HEK293 (cell line): ENCODE measurements around the gene MRPL34.

ENCODE experiments used
- CTCF ChIP-seq: fragments of 450-650 bp; formaldehyde crosslinking; IDR thresholded peaks from 2 replicates; pipeline ENCODE4 v1.5.1; 2016; ENCODE audit warnings: missing biosample characterization, missing genetic modification characterization
- TCF7L2 ChIP-seq: IDR thresholded peaks from 2 replicates; pipeline ENCODE4 v1.6.1; 2011; ENCODE audit warnings: low read depth, mild to moderate bottlenecking, inconsistent platforms, low read length, moderate library complexity, borderline replicate concordance
- TRIM28 ChIP-seq: IDR thresholded peaks from 2 replicates; pipeline ENCODE4 v1.6.1; 2011; ENCODE audit warnings: low read length, control low read depth, borderline replicate concordance
- ZNF114 ChIP-seq: fragments of 450-650 bp; formaldehyde crosslinking; IDR thresholded peaks from 2 replicates; pipeline ENCODE4 v1.5.0; 2017; ENCODE audit warnings: missing biosample characterization, missing genetic modification characterization
- ZNF324 ChIP-seq: fragments of 450-650 bp; formaldehyde crosslinking; IDR thresholded peaks from 2 replicates; pipeline ENCODE4 v1.5.1; 2016; ENCODE audit warnings: missing biosample characterization, missing genetic modification characterization
- ZNF449 ChIP-seq: fragments of 450-650 bp; formaldehyde crosslinking; IDR thresholded peaks from 2 replicates; pipeline ENCODE4 v1.5.1; 2017; ENCODE audit warnings: missing biosample characterization, mild to moderate bottlenecking, missing genetic modification characterization, moderate library complexity
- ZNF530 ChIP-seq: fragments of 450-650 bp; formaldehyde crosslinking; IDR thresholded peaks from 2 replicates; pipeline ENCODE4 v1.5.1; 2016; ENCODE audit warnings: low read depth, missing biosample characterization, missing genetic modification characterization
- ZNF558 ChIP-seq: fragments of 450-650 bp; formaldehyde crosslinking; IDR thresholded peaks from 2 replicates; pipeline ENCODE4 v1.5.1; 2016; ENCODE audit warnings: missing biosample characterization, missing genetic modification characterization
- ZNF792 ChIP-seq: fragments of 450-650 bp; formaldehyde crosslinking; IDR thresholded peaks from 2 replicates; pipeline ENCODE4 v1.5.1; 2016; ENCODE audit warnings: missing biosample characterization, missing genetic modification characterization

GRCh38 chr19:17285415-17286135 lies 20.1 kb upstream of the MRPL34 start:
- TF ChIP-seq TCF7L2 = no peak
- TF ChIP-seq ZNF558 (tag by site-specific recombination) = no peak
- TF ChIP-seq ZNF114 (tag by site-specific recombination) = no peak
- peak; percentile 97 for TF ChIP-seq ZNF792 (tag by site-specific recombination)
- TF ChIP-seq CTCF = no peak
- no peak for TF ChIP-seq ZNF449
- no peak for TF ChIP-seq ZNF530 (tag by site-specific recombination)
- TF ChIP-seq ZNF324 (tag by site-specific recombination) = no peak
- no peak for TF ChIP-seq TRIM28
